HG03521 (cell line): ENCODE measurements around the gene KLHL15.
"Not testable (repeated sequence)": the region's sequence is repeated elsewhere in the genome, so short reads cannot be mapped to it uniquely, and the experiment has no call there.

ENCODE experiments used
- ATAC-seq: cut with Tn5 transposase; IDR thresholded peaks from one replicate; pipeline ENCODE4 v1.9.1; 2021; ENCODE audit warnings: mild to moderate bottlenecking, moderate library complexity; ENCODE audit not compliant: unreplicated experiment

The KLHL15 gene, protein sequence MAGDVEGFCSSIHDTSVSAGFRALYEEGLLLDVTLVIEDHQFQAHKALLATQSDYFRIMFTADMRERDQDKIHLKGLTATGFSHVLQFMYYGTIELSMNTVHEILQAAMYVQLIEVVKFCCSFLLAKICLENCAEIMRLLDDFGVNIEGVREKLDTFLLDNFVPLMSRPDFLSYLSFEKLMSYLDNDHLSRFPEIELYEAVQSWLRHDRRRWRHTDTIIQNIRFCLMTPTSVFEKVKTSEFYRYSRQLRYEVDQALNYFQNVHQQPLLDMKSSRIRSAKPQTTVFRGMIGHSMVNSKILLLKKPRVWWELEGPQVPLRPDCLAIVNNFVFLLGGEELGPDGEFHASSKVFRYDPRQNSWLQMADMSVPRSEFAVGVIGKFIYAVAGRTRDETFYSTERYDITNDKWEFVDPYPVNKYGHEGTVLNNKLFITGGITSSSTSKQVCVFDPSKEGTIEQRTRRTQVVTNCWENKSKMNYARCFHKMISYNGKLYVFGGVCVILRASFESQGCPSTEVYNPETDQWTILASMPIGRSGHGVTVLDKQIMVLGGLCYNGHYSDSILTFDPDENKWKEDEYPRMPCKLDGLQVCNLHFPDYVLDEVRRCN

DNA sequence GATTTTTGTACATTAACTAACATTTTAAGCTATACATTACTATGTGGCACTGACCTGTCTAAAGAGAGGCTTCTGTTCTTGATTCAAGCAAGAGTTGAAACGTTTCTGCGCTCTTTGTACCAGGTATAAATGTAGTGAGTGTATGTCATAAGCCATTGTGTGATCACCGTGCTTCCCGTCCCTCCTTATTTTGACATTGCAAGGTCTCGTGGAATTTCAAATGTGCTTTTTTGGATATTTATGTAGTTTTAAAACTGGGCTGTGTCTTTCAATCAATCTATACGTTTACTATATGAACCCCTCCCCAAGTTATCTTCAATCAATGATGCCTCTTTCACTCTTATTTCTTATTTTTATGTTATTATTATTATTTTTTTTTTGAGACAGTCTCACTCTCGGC lies at the start of gene KLHL15:
Gene KLHL15 (minus strand): TSS at position 101 of the 400 bp plus-strand sequence. CDS start 20,493 bp downstream, outside the sequence.
- no peak for ATAC-seq

DNA sequence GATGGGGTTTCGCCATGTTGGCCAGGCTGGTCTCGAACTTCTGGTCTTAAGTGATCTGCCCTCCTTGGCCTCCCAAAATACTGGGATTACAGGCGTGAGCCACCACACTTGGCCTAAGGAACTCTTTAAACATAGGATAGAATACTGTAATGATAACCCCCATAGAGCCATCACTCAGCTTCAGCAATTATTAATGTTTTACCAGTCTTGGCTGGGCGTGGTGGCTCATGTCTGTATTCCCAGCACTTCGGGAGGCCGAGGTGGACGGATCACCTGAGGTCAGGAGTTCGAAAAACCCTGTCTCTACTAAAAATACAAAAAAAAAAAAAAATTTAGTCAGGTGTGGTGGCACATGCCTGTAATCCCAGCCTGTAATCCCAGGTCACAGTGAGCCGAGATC lies 42.9 kb upstream of the KLHL15 start:
- no peak for ATAC-seq

DNA sequence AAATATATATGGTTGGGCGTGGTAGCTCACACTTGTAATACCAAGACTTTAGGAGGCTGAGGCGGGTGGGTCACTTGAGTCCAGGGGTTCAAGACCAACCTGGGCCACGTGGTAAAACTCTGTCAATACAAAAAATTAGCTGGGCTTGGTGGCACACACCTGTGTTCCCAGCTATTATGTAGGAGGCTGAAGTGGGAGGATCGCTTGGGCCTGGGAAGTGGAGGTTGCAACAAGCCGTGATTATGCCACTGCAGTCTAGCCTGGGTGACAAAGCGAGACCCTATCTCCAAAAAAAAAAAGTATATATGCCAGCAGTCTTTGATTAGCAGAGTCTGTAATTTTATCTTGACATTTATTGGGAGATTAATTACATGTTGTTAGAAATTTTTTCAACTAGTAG lies 36.5 kb upstream of the KLHL15 start:
- ATAC-seq, result no peak

DNA sequence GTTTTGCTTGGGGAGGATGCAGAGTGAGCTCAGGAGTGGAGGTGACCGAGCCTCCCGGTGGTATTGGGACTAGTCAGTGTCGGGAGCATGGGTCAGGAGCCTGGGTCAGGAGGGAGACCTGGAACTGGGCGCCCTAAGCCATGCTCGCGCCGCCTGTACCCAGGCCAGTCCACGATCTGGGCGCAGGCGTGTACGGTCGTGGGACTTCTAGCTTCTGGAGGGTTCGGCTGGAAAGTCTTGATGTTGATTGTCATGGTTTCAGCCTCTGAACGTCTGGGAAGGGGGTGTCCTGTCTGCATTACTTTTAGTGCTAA lies 28.0 kb upstream of the KLHL15 start:
- peak; percentile 15 for ATAC-seq

DNA sequence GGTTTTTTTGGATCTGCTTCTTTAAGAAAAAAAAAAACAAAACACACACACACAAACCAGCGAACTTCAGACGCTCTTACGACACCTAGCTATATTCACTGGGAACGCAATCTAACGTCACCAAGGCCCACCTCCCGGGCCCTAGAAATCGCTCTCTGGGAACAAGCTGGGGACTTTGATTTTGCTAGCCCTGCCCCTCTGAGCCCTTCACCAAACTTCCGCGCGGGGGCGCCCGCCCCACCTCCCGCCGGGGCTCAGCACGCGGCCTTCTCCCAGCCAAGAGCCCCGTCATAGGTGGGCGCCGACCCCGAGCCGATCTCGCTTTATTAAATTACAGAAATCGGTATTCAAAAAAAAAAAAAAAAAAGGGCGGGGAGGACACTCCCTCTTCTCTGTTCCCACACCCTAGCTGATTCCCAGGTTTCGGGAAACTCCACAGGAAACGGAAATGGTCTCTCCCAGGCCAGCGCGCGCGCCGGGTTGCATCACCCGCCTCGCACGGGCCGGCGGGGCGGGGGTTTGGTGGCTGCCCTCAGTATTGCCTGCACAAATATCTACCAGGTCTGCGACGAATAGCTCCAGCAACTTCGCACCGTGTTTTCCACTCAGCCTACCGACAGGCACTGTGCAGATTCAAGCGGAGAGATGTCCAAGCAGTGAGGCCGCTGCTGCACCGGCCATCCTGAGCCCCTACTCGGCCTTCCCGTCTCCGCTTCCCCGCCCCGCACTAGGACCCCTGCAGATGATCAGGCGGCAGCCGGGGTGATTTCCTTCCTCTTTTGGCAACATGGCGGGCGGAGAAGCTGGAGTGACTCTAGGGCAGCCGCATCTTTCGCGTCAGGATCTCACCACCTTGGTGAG lies 27.4 kb upstream of the KLHL15 start, which contains the start of gene EIF2S3:
Gene EIF2S3 (plus strand): TSS at position 775 of the 861 bp plus-strand sequence. CDS start 13 bp downstream, at position 788.
- peak; percentile 91 for ATAC-seq

DNA sequence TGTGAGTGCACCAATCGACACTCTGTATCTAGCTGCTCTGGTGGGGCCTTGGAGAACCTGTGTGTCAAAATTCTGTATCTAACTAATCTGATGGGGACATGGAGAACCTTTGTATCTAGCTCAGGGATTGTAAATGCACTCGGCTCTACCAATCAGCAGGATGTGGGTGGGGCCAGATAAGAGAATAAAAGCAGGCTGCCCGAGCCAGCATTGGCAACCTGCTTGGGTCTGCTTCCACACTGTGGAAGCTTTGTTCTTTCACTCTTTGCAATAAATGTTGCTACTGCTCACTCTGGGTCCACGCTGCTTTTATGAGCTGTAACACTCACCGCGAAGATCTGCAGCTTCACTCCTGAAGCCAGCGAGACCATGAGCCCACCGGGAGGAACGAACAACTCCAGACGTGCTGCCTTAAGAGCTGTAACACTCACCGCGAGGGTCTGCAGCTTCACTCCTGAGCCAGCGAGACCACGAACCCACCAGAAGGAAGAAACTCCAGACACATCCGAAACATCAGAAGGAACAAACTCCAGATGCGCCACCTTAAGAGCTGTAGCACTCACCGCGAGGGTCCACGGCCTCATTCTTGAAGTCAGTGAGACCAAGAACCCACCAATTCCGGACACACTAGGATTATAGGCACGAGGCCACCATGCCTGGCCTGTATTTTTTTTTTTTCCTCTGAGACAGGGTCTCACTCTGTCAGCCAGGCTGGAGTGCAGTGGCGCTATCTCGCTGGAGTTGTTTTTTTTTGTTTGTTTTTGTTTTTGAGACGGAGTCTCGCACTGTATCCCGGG lies 23.7 kb upstream of the KLHL15 start:
- not testable (repeated sequence) for ATAC-seq

DNA sequence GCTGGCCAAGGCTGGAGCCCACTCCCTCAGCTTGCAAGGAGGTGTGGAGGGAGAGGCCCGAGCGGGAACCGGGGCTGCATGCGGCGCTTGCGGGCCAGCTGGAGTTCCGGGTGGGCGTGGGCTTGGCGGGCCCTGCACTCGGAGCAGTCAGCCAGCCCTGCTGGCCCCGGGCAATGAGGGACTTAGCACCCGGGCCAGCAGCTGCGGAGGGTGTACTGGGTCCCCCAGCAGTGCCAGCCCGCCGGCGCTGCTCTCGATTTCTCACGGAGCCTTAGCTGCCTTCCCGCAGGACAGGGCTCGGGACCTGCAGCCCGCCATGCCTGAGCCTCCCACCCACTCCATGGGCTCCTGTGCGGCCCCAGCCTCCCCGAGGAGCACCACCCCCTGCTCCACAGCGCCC lies 22.7 kb upstream of the KLHL15 start:
- not testable (repeated sequence) for ATAC-seq

DNA sequence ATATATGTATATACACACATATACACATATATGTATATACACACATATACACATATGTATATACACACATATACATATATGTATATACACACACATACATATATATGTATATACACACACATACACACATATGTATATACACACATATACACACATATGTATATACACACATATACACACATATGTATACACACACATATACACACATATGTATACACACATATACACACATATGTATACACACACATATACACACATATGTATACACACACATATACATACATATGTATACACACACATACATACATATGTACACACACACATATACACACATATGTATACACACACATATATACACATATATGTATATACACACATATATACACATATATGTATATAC lies 19.1 kb upstream of the KLHL15 start:
- not testable (repeated sequence) for ATAC-seq

DNA sequence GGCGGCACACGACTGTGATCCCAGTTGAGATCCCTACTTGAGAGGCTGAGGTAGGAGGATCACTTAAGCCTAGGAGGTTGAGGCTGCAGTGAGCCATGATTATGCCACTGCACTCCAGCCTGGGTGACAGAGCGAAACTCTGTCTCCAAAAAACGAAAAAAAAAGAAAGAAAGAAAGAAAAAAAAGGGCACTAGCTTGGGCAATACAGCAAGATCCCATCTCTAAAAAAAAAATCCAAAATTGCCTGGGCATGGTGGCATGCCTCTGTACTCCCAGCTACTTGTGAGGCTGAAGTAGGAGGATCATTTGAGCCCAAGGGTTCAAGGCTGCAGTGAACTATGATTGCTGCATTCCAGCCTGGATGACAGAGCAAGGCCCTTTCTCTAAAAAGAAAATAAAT lies 10.7 kb upstream of the KLHL15 start:
- ATAC-seq, result no peak

DNA sequence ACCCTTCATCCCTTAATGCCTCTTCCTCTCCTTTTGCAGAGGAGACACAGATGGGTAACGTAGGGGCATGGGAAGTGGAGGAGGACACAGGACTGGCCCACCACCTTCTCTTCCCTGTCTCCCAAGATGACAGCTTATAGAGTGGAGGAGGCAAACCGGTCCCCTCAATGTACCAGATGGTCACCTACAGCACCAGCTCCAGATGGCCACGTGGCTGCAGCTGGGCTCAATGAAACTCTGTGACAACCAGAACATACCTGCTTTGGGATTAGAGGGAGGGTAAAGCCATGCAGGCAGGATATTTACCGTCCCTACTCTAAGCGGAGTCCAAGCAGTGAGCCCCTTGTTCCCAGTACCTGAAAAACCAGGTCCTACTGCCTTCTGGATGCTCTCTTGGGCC lies 7.5 kb upstream of the KLHL15 start:
- no peak for ATAC-seq

DNA sequence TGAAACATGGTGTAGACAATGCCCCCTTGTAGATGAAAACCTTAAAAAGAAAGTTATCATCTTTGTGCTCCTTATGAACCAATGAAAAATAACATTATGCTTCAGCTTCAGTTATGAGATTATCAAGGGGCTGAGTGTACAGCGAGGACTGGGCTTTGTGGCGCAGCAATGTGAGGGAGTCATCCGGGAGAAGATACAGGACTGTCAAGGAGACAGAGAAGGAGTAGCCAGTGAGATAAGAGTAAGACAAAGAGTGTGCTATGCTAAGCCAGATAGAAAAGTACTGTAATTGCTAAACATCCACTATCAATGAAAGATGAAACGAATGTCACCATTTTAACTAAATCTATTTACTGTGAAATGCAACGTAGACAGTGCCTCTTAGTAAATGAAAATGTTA lies 3.6 kb upstream of the KLHL15 start:
- no peak for ATAC-seq

DNA sequence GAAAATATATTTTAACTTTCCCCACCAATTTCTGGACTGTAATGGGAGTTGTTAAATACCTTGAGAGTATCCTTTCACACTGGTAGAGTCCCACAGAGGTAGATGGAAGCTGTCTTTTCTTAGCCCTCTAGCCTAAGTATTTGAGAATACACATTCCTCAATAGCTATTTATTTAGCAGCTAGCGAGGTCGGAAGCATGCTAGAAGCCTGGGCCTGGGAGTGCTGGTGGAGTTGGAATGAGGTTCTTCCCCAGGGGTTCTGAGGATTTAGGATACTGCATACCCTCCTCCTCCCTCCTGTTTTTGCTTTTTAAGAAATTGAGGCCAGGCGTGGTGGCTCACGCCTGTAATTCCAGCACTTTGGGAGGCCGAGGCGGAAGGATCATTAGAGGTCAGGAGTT lies 999 bp upstream of the KLHL15 start:
- ATAC-seq, result no peak

DNA sequence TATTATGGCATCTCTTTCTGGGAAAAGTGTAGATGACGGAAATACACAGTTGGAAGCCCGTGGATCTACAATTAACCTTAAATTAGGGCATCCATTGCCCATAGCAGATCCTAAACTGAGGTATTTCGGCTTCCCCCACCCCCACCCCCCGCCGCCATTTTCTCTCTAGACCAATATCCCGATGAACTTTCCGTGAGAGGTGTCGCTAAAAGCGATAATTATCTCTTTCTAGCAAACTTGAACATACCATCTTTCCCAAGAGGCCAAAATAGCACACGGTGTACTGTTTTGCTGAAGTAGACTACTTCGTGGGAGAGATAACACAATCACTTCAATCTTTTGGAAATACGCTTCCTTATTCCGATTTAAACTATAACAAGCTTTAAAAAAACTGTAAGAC lies 554 bp downstream of the KLHL15 start:
- no peak for ATAC-seq

DNA sequence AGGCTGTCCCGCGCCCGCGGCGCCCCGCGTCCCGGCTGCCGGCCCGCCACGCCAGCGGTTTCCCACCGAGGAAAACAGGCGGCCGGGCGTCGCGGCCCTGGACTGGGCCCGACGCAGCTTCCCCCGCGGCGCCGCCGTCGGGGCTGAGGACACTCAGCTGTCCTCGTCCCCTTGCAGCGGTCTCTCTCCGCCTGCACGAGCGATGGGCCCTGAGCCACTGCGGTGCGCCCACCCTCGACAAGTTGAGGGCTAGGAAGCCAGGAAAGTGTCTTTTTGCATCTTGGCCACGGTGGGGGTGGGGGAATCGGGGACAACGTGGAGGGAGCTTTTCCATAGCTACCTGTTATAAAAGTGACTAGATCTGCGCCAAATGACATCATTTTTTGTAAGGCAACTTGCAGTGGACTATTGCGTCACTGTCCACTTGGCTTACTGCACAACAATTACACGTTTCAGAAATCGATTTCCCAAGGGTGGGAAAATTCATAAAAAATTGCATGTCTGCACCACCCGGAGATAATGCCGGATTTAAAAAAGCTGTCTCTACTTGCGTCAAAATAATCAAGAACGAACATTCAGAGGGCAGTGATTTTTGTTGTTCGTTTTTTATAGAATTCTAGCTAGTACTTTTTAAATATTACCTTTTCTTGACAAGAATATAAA lies 1.1 kb downstream of the KLHL15 start:
- ATAC-seq, result peak; percentile 15

DNA sequence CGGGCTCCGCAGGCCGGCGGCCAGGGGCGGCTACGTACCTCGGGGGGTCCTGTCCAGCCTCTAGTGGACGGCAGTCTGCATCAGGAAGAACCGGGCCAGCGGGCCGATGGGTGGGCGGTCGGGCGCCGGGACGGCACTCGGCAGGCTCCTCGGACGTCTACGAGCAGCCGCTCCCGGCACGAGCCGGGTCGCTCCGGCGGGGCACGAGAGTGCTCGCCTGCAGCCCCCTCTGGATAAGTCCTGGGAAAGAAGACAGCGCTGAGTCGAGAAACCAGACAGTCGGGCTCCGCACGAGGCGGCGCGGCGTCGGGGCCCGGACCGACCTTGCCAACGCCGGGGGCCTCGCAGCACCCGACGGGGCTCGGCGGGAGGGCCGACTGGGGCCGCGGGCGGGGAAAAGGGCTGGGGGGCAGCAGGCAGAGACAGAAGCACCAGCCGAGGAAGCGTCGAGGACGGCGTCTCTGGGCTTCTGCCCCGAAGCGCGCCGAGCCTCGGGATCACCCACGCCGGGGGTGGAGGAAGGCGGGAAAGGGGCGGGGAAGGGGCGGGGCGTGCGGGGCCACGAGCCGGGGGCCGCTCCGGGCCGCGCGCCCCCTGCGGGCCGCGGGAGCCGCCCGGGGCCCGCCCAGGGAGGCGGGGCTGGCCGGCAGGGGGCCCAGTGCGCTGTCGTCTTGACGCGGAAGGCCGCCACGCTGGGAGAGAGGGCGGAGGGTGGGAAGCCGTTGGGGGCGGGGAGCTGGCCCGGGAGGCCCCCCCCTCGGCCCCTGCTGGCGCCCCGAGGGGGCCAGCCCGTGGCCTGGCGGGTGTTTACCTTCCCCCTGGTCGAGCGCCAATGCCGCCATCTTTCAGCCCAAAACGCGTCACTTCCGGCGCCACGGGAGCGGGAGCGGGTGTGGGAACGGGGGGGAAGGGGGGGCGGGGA lies 1.9 kb downstream of the KLHL15 start:
- ATAC-seq, result peak; percentile 88

DNA sequence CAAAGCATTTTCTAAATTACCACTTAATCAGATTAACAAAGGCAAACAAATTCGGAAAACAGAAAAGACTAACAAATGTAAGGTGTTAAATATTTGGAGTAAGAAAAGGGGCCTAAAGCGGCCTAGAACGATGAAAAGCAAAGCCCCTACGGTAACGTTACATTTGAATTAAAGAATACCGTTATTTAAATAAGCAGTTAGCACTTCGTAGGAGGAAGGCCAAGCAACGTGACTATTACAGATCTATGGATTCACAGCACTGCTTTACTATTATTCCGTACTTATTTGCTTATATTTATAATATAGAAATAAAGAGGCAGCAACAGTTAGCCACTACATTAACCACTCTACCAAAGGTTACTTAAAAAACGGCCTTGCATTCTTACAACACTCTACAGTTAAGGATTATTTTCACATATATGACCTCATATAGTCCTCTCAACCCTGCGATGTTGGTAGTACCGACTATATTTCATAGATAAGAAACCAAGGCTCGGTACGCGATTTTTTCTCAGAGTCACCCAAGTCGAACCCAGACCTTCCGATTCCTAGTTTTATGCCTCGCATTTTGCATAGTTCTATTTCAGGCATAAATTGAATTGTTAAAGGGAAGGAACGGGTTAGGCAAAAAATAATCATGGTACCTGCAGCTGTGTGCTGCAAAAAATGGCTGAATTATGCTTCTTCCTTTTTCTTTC lies 2.9 kb downstream of the KLHL15 start:
- ATAC-seq, result no peak

DNA sequence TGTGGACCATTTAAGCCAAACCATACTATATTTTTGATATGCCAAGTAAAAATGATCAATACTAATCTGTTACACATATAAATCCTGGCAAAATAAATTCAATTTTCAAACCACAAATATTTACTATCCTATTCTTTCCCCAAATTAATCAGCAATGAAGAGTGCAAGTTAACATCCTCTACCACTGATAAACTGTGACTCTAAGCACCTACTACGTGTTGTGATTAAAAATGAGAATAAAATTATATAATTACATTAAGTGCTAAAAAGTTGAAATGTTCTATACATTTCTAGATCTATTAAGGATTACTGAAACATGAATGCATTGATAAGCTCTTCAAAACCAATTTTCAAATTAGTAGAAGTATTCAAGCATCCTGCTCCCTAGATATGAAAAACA lies 3.4 kb downstream of the KLHL15 start:
- no peak for ATAC-seq

DNA sequence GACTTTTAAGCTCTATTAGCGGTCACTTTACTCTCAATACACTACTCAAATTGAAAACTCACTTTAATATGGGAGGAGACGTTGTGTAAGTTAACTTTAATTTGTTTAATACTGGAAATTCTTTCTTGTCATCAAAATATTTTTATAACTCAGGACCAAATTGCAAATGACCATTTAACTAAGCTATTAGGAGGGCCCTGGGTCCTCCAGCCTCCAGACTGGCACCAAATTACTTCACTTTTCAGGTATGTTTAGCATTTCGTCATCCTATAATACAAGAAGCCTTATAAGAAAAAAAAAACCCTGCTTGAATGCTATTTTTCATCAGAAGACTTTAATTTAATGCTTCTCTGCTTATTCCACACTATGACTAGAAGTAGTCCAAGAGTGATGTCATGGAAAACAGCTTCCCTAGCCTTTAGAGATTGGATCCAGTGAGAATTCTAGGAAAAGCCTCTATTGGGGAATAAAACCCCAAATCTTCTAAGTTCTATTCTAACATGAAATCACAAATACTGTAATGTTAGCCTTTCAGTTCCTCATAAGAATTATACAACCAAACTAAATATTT lies 6.6 kb downstream of the KLHL15 start:
- ATAC-seq, result no peak
